Activated naive CD4-positive, alpha-beta T cell (primary cell): ENCODE results near the gene KDELR3.

ENCODE experiments used
- DNase-seq, 4 experiments: peaks; one replicate each; lab custom pipeline; 2025; lab: John Stamatoyannopoulos, UW

Gene KDELR3

GRCh38 chr22:38519453-38520250 lies 51.8 kb downstream of the KDELR3 start:
- DNase-seq = no peak

- no peak for DNase-seq
Measured at GRCh38 chr22:38523029-38523428, 55.1 kb downstream of the KDELR3 start.

GRCh38 chr22:38523479-38523878 lies 55.6 kb downstream of the KDELR3 start:
- DNase-seq = no peak

GRCh38 chr22:38524429-38524828 lies 56.5 kb downstream of the KDELR3 start:
- DNase-seq = no peak

GRCh38 chr22:38531251-38531938 lies 63.5 kb downstream of the KDELR3 start:
- no peak for DNase-seq
